GM21367 (cell line): ENCODE results near the gene HDC.

Experiments used
- ATAC-seq: cut with Tn5 transposase; IDR thresholded peaks from one replicate; pipeline ENCODE4 v1.9.1; 2021; ENCODE audit not compliant: unreplicated experiment

Gene HDC

GRCh38 chr15:50256188-50257041 lies 9.1 kb downstream of the HDC start:
- ATAC-seq: no peak

- ATAC-seq: no peak
Observed at GRCh38 chr15:50252556-50252955, 13.0 kb downstream of the HDC start.

- no peak for ATAC-seq
Observed at GRCh38 chr15:50251638-50252182, 13.8 kb downstream of the HDC start.

- no peak for ATAC-seq
Observed at GRCh38 chr15:50250760-50251394, 14.6 kb downstream of the HDC start.

GRCh38 chr15:50249704-50250103 lies 15.8 kb downstream of the HDC start:
- ATAC-seq: no peak

- no peak for ATAC-seq
Observed at GRCh38 chr15:50248994-50249582, 16.4 kb downstream of the HDC start.

- peak; percentile 98 for ATAC-seq
Observed at GRCh38 chr15:50247819-50248655, 17.5 kb downstream of the HDC start.

- no peak for ATAC-seq
Observed at GRCh38 chr15:50246631-50247030, 18.9 kb downstream of the HDC start.

- ATAC-seq: no peak
Observed at GRCh38 chr15:50244959-50245624, 20.4 kb downstream of the HDC start.

GRCh38 chr15:50244153-50244552 lies 21.4 kb downstream of the HDC start:
- no peak for ATAC-seq

- ATAC-seq: no peak
Observed at GRCh38 chr15:50241684-50242450, 23.7 kb downstream of the HDC start.

GRCh38 chr15:50238255-50238654 lies 27.3 kb downstream of the HDC start:
- ATAC-seq: no peak

GRCh38 chr15:50236433-50236832 lies 29.1 kb downstream of the HDC start:
- no peak for ATAC-seq

GRCh38 chr15:50235794-50236193 lies 29.7 kb downstream of the HDC start:
- ATAC-seq: no peak

- no peak for ATAC-seq
Observed at GRCh38 chr15:50234764-50235163, 30.8 kb downstream of the HDC start.

- ATAC-seq: no peak
Observed at GRCh38 chr15:50233192-50233736, 32.3 kb downstream of the HDC start.

- no peak for ATAC-seq
Observed at GRCh38 chr15:50232791-50233190, 32.7 kb downstream of the HDC start.

- no peak for ATAC-seq
Observed at GRCh38 chr15:50231761-50232160, 33.8 kb downstream of the HDC start.

GRCh38 chr15:50229336-50229735 lies 36.2 kb downstream of the HDC start:
- ATAC-seq: no peak
